Left ventricle myocardium inferior (tissue), 1 donor: ENCODE data around the gene RERE. TPM values are rescaled to one million over a fixed set of nuclear protein-coding genes. Genes with fewer than 3 reads are reported as not detected.

Experiments
- DNase-seq: peaks from one replicate; pipeline ENCODE4 v3.0.0-alpha.2; 2020
- H3K27ac ChIP-seq: fragments of 200-600 bp; replicated peaks from 2 replicates; pipeline ENCODE4 v1.8.0; 2021
- H3K27me3 ChIP-seq: fragments of 200-600 bp; 2 replicates; pipeline ENCODE4 v1.8.0; 2021; ENCODE audit warnings: low read depth
- H3K36me3 ChIP-seq: fragments of 200-600 bp; 2 replicates; pipeline ENCODE4 v1.8.0; 2021
- H3K4me1 ChIP-seq: fragments of 200-600 bp; 2 replicates; pipeline ENCODE4 v1.8.0; 2021
- H3K4me3 ChIP-seq: fragments of 200-600 bp; 2 replicates; pipeline ENCODE4 v1.8.0; 2021; ENCODE audit warnings: mild to moderate bottlenecking, moderate library complexity
- H3K9me3 ChIP-seq: fragments of 200-600 bp; replicated peaks from 2 replicates; pipeline ENCODE4 v1.8.0; 2021
- CTCF ChIP-seq: fragments of 200-600 bp; IDR thresholded peaks from 2 replicates; pipeline ENCODE4 v1.8.0; 2021; ENCODE audit warnings: antibody characterized with exemption, mild to moderate bottlenecking, borderline replicate concordance
- intact Hi-C: fragments of 100-400 bp; cut with micrococcal nuclease; formaldehyde crosslinking; loops from one replicate; pipeline ENCODE4 v1.11.0; 2022
- total RNA-seq: library from RNA; stranded (reverse); fragmentation: NEBNext Ultra II Directional; extraction: Animal tissue kit (Norgen Biotek cat#: 25700); gene quantifications from one replicate; pipeline ENCODE4 v1.2.1, GENCODE V29; 2021
- donor health status: DM: no; HTN: yes; CAD: no; lungs with severe emphysema.

RERE gene
- total RNA-seq, 1 donor from 2014 or later, result 141 TPM

DNA sequence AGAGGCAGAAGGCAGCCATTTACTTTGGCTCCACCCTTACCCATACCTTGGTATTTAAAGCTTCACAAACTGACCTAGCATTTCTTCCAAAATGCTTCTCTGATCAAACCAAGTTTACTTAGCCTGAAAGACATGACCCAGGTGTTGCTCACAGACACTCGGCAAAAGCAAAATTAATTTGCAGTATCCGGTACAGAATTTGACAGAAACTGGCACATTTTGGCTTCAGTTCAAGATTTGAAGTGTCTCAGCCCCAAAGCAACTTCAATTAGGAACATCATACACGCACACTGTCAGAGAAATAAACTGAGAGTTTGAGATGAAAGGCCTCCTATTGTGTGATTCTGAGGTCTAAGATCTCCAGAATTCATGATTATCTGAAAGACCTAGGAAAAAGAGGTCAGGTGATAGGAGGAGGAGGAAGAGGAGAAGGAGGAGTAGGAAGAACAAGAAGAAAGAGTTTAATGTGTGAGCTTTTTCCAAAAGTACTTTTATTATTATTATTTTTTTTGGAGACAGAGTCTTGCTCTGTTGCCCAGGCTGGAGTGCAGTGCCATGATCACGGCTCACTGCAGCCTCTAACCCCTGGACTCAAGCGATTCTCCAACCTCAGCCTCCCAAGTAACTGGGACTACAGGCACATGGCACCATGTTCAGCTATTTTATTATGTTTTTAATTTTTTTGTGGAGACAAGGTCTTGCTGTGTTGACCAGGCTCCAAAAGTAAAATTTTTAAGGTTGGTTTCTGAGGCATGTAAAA lies 355.9 kb downstream of the RERE start:
- Histone ChIP-seq H3K9me3 (no peaks in the 10 kb centered on the region), H3K4me3 (no peak overlapping the region), H3K4me1 (peaks cover 87% of the 10 kb centered on the region), H3K27me3 (no peaks in the 10 kb centered on the region), H3K36me3 (peaks cover 3% of the 10 kb centered on the region), H3K27ac (peak overlapping the region; percentile 87)
- no peak for TF ChIP-seq CTCF
- no peak for DNase-seq
- intact Hi-C loops, result no loop called here

GRCh38 chr1:8460784-8461183 lies 356.7 kb downstream of the RERE start:
- no peak for DNase-seq
- Histone ChIP-seq H3K36me3 (peaks cover 2% of the 10 kb centered on the region), H3K4me1 (peaks cover 89% of the 10 kb centered on the region), H3K27me3 (no peaks in the 10 kb centered on the region), H3K9me3 (no peaks in the 10 kb centered on the region), H3K27ac (peak overlapping the region; percentile 87), H3K4me3 (no peak overlapping the region)
- no peak for TF ChIP-seq CTCF
- intact Hi-C loops, result no loop called here

GRCh38 chr1:8460132-8460544 lies 357.3 kb downstream of the RERE start:
- Histone ChIP-seq H3K4me3 (no peak overlapping the region), H3K4me1 (peaks cover 89% of the 10 kb centered on the region), H3K27me3 (no peaks in the 10 kb centered on the region), H3K27ac (no peak overlapping the region), H3K9me3 (no peaks in the 10 kb centered on the region), H3K36me3 (no peaks in the 10 kb centered on the region)
- TF ChIP-seq CTCF, result no peak
- intact Hi-C loops, result no loop called here
- no peak for DNase-seq

DNA sequence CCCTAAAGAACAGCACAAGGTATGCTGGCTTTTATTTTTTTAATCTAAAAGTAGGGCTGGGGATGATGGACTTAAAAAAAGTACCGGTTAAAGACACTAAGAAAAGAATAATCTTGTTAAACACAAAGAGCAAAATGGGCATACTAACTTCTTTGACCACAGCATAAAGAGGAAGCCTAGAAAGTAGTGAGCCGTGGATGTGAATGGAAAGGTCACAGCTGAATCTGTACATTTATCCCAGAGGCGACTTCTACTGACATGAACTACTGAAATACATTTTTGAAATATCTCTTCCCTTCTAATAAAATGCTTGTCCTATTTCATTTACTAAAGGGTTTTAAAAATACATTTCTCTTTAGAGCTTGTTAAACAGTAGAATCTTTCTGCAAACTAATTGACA lies 358.8 kb downstream of the RERE start:
- no peaks in the 10 kb centered on the region for H3K36me3 ChIP-seq
- no peak for DNase-seq
- no peak overlapping the region for H3K27ac ChIP-seq
- TF ChIP-seq CTCF, result no peak
- H3K9me3 ChIP-seq, result no peaks in the 10 kb centered on the region
- H3K4me1 ChIP-seq, result peaks cover 77% of the 10 kb centered on the region
- H3K4me3 ChIP-seq, result no peak overlapping the region
- H3K27me3 ChIP-seq, result no peaks in the 10 kb centered on the region
- intact Hi-C loops, result no loop called here

DNA sequence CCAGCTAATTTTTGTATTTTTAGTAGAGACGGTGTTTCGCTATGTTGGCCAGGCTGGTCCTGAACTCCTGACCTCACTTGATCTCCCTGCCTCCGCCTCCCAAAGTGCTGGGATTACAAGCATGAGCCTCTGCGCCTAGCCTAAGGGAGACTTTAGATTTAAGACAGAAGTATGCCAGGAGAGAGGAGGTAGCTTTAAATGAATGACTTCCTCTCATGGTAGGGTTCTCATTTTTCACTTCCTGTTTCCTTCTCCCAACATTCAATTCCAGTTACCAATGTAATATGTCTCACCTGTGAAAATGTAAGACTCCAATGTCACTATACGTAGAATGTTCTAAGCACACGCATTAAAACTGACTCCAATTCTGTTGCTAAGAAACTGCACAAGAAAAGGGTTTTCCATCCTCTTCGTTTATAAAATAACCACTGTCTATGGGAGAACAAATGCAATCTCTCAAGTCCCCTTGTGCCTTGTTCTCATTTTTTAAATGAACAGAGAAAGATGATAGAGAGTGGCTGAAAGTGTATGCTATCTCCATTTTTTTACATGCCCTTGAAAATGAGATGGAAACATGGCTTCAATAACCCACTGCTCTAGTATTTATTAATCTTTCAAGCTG lies 359.6 kb downstream of the RERE start:
- no peaks in the 10 kb centered on the region for H3K27me3 ChIP-seq
- H3K4me1 ChIP-seq, result peaks cover 75% of the 10 kb centered on the region
- no peak for TF ChIP-seq CTCF
- intact Hi-C loops, result no loop called here
- H3K9me3 ChIP-seq, result no peaks in the 10 kb centered on the region
- DNase-seq, result no peak
- H3K4me3 ChIP-seq, result no peak overlapping the region
- no peaks in the 10 kb centered on the region for H3K36me3 ChIP-seq
- H3K27ac ChIP-seq, result no peak overlapping the region
